ENCODE data around the gene CAMSAP2.

Gene CAMSAP2

DNA sequence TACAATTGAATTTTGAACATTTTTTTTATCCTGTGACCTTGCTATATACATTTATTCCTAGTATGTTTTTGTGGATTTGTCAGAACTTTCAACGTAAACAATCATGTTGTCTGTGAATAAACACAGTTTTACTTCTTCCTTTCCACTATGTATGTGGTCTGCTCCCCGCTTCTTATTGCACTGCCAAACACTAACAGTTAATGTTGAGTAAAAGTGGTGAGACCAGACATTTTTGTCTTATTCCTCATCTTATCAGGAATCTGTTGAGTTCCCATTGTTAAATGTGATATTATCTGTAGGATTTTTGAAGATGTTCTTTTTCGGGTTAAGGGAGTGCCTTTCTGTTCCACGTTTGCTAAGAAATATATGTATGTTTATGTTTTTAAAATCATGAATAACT lies 45.9 kb downstream of the CAMSAP2 start:
- TF ChIP-seq GATA2 (IDR thresholded peaks at IDR 0.05; ENCODE audit: low read depth, low read length) = no peak
- TF ChIP-seq GATA3 (IDR thresholded peaks at IDR 0.05; ENCODE audit: low read depth, low read length) = no peak

DNA sequence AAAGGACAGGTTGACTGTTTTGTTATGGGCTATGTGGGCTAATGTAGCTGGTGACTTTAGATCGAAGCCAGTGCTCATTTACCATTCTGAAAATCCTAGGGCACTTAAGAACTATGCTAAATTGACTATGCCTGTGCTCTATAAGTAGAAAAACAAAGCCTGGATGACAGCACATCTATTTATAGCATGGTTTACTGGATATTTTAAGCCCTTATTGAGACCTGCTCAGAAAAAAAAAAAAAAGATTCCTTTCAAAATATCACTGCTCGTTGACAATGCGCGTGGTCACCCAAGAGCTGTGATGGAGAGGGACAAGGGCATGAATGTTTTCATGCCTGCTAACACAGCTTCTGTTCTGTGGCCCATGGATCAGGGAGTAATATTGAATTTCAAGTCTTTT lies 48.1 kb downstream of the CAMSAP2 start:
- no peak for TF ChIP-seq GATA3 (IDR thresholded peaks at IDR 0.05; ENCODE audit: low read depth, low read length)
- no peak for TF ChIP-seq GATA2 (IDR thresholded peaks at IDR 0.05; ENCODE audit: low read depth, low read length)

- TF ChIP-seq GATA2 (IDR thresholded peaks at IDR 0.05; ENCODE audit: low read depth, low read length) = no peak
- TF ChIP-seq GATA3 (IDR thresholded peaks at IDR 0.05; ENCODE audit: low read depth, low read length) = no peak
Observed at GRCh38 chr1:200787896-200788387, 49.2 kb downstream of the CAMSAP2 start.

- no peak for TF ChIP-seq GATA3 (IDR thresholded peaks at IDR 0.05; ENCODE audit: low read depth, low read length)
- no peak for TF ChIP-seq GATA2 (IDR thresholded peaks at IDR 0.05; ENCODE audit: low read depth, low read length)
Observed at GRCh38 chr1:200793677-200794076, 55.0 kb downstream of the CAMSAP2 start.

DNA sequence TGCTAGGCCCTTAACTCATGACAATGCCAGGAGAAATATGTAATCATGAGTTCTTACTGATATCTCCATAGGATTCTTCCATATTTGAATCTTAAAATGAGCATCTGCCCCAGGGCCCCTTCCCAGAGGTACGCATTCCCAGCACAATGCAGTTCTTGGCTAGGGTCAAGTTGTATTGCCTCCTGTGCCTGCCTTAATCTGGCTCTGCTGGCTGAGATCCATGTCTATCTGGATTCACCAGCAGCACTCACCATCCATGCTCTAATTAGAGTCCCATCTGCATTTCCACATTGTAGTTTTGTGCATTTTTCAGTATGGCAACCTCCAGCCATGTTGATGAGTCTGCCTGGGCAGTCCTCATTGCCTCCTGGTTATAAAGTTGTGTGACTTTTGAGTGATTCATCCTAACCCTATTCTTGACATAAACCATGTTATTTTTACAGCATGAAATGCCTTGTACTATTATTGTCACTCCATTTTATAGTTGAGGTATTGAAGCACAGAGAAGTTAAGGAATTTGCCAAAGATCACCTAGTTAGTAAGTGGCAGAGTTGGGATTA lies 55.9 kb downstream of the CAMSAP2 start:
- TF ChIP-seq GATA2 (IDR thresholded peaks at IDR 0.05; ENCODE audit: low read depth, low read length) (no peak), GATA3 (IDR thresholded peaks at IDR 0.05; ENCODE audit: low read depth, low read length) (no peak)

DNA sequence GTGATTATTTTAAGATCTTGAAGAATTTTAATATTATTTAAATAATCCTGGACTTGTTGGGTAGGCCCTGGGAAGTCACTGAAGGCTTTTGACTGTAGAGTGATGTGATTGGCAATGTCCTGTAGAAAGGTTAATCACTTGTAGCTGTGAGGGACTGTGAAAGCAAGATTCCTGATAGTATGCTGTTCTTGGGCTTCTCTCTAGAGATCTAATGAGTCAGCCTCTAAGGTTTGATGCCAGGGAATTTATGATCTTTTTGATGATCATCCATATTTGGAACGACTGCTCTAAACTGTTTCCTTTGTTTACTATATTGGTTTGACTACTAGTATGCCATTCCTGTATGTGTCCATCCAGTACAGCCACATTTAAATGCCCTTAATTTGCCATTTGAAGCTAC lies 56.5 kb downstream of the CAMSAP2 start:
- TF ChIP-seq GATA2 (IDR thresholded peaks at IDR 0.05; ENCODE audit: low read depth, low read length) = no peak
- TF ChIP-seq GATA3 (IDR thresholded peaks at IDR 0.05; ENCODE audit: low read depth, low read length) = no peak

DNA sequence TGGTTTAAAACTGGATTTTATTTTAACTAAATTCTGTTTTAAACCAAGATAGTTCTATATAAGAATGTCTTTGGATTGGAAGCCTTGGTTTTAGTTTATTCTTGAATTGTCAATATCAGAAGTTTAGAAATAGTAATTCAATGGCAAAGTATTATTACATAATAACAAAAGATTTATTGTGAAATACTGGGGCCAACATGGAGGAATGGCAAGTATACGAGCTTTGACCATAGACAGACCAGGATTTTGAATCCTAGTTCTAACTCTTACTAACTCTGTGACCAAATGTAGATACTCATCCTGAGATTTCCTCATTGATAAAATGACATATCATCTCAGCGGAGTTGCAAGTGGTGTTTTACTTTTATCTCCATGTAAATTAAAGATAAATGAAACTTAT lies 63.3 kb downstream of the CAMSAP2 start:
- TF ChIP-seq GATA2 (IDR thresholded peaks at IDR 0.05; ENCODE audit: low read depth, low read length) = no peak
- TF ChIP-seq GATA3 (IDR thresholded peaks at IDR 0.05; ENCODE audit: low read depth, low read length) = no peak

DNA sequence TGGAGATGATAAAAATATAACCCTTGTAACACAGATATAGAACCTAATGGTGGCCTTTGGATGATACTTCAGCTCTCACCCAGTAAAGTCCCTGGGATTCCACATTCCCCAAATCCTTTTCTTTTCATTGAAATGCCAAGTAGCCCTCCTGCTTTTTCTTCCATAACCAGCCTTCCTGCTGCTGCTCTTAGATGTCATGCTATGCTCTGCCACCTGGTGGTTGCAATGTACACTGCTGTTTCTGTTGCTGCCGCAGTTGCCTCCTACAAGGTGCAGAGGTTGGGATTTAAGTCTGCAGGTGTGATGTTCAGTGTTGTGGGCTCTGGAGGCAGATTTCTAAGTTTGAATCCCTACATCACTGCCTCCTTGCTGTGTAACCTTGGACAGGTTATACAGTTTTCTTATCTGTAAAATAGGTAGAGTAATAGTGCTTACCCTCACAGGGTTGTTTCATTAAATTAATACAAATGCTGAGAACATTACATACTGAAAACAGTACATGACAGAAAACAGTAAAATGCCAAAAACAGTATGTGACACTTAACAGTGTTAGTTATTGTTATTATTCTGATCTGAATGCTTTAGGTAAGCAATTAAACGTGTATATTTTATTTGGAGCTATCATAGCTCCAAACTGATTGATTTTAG lies 64.3 kb downstream of the CAMSAP2 start:
- TF ChIP-seq GATA3 (IDR thresholded peaks at IDR 0.05; ENCODE audit: low read depth, low read length) (no peak), GATA2 (IDR thresholded peaks at IDR 0.05; ENCODE audit: low read depth, low read length) (no peak)

- TF ChIP-seq GATA2 (IDR thresholded peaks at IDR 0.05; ENCODE audit: low read depth, low read length) (no peak), GATA3 (IDR thresholded peaks at IDR 0.05; ENCODE audit: low read depth, low read length) (no peak)
Observed at GRCh38 chr1:200805719-200806118, 67.0 kb downstream of the CAMSAP2 start.

GRCh38 chr1:200808846-200809245 lies 70.2 kb downstream of the CAMSAP2 start:
- TF ChIP-seq GATA3 (IDR thresholded peaks at IDR 0.05; ENCODE audit: low read depth, low read length) = no peak
- no peak for TF ChIP-seq GATA2 (IDR thresholded peaks at IDR 0.05; ENCODE audit: low read depth, low read length)

GRCh38 chr1:200811704-200812103 lies 73.0 kb downstream of the CAMSAP2 start:
- TF ChIP-seq GATA3 (IDR thresholded peaks at IDR 0.05; ENCODE audit: low read depth, low read length) = no peak
- no peak for TF ChIP-seq GATA2 (IDR thresholded peaks at IDR 0.05; ENCODE audit: low read depth, low read length)

DNA sequence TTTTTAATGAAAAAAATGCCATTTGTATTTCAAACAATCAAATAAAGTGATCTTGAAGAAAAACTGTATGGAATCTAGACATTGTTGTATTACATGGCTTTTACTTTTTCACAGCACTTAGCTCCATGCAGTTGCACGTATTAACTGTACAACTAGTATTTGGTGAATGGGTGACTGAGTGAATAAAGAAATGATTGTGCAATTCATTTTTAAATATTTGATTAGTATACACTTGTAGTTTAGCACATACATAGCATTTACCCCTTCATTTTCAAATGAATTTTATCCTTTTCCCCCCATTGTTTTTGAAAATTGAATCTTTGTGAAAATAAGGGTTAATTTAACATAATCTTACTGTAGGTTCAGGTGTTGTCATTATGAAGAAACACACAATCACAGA lies 79.6 kb downstream of the CAMSAP2 start:
- TF ChIP-seq GATA2 (IDR thresholded peaks at IDR 0.05; ENCODE audit: low read depth, low read length) (no peak), GATA3 (IDR thresholded peaks at IDR 0.05; ENCODE audit: low read depth, low read length) (no peak)

DNA sequence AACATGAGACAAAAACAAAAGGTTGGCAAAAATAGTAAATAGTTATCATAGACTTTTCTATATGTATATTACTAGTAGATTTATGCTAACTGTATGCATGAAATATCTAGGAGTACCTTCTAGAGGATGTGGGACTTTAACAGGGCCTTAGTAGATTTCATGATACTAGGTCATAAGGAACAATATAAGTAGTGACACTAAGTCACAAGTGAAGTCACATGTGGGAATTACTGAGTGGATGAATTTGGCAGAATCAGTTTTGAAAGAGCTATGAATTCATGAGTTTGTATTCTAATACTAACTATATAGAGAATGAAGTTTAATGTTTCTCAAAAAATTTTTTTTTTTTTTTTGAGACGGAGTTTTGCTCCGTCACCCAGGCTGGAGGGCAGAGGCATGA lies 81.0 kb downstream of the CAMSAP2 start:
- no peak for TF ChIP-seq GATA2 (IDR thresholded peaks at IDR 0.05; ENCODE audit: low read depth, low read length)
- no peak for TF ChIP-seq GATA3 (IDR thresholded peaks at IDR 0.05; ENCODE audit: low read depth, low read length)

- TF ChIP-seq GATA3 (IDR thresholded peaks at IDR 0.05; ENCODE audit: low read depth, low read length) (no peak), GATA2 (IDR thresholded peaks at IDR 0.05; ENCODE audit: low read depth, low read length) (no peak)
Observed at GRCh38 chr1:200831091-200831490, 92.4 kb downstream of the CAMSAP2 start.

- TF ChIP-seq GATA3 (IDR thresholded peaks at IDR 0.05; ENCODE audit: low read depth, low read length) (no peak), GATA2 (IDR thresholded peaks at IDR 0.05; ENCODE audit: low read depth, low read length) (no peak)
Observed at GRCh38 chr1:200834383-200834782, 95.7 kb downstream of the CAMSAP2 start.
